NCI-H2196 treated with DMSO at 0.1 percent for 48 hours (cell line): ENCODE results near the gene NFE2L3.
"Not testable (repeated sequence)": the region's sequence is repeated elsewhere in the genome, so short reads cannot be mapped to it uniquely, and the experiment has no call there.

Experiments used
- DNase-seq: peaks from one replicate; lab custom pipeline; 2025; ENCODE audit not compliant: unreplicated experiment; lab: John Stamatoyannopoulos, UW

Gene NFE2L3

GRCh38 chr7:26151953-26152781, at the start of gene NFE2L3:
Gene NFE2L3 (plus strand): TSS chr7:26152198. CDS start chr7:26152499, 301 bp downstream.
- peak; percentile 68 for DNase-seq

- no peak for DNase-seq
These were observed 48.4 kb upstream of the NFE2L3 start for GRCh38 chr7:26103596-26103995.

GRCh38 chr7:26105236-26105635, 46.8 kb upstream of the NFE2L3 start:
- DNase-seq = no peak

DNA sequence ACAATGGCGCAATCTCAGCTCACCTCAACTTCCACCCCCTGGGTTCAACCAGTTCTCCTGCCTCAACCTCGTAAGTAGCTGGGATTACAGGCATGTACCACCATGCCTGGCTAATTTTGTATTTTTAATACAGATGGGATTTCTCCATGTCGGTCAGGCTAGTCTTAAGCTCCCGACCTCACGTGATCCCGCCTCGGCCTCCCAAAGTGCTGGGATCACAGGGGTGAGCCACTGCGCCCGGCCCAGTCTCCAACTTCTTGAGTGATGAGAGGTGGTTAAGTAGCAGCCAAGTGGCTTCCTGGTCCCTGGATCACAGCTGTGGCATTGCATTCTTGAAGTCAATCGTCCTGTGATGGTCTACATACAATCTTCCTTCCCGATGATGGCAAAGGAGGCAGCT, 46.1 kb upstream of the NFE2L3 start:
- DNase-seq = no peak

DNA sequence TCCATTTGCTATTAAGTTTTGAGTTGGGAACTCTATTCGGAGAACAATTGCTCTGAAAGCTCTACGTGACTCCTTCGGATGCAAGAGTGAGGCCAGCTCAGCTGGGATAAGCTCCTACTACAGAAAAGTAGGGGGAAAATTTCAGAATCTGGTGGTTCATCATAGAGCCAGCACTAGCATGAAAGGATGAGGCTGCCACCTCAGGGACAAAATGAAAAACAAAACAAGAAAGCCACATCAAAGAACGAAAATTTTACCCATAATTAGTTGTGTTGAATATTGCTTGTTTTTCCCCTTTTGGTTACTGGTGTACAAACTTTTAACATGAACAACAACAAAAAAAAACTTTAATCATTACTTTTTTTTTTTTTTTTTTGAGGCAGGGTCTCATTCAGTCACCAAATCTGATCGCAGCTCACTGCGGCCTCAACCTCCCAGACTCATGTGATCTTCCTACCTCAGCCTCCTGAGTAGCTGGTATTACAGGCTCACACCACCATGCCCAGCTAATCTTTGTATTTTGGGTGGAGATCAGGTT, 39.7 kb upstream of the NFE2L3 start:
- DNase-seq = no peak

DNA sequence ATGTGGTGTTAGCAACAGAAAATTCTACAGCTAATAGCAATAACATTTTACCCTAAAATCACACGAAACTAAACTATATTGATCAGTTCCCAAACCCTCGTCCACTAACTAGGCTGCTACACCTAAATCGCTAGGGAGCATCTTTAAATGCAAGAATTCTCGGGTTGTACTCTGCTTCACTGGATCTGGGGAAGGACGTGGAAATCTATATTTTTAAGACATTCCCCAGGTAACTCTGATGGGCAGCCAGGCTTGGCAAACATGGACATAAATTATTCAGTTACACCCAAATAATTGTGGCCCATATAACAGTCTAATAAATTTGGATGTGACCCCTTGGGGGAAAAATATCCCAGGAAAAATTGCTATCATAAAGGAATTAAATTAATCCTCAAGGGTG, 36.3 kb upstream of the NFE2L3 start:
- DNase-seq = no peak

GRCh38 chr7:26117142-26117807, 34.7 kb upstream of the NFE2L3 start:
- DNase-seq = no peak

- no peak for DNase-seq
These were observed 34.0 kb upstream of the NFE2L3 start for GRCh38 chr7:26117970-26118369.

GRCh38 chr7:26122745-26123144, 29.3 kb upstream of the NFE2L3 start:
- no peak for DNase-seq

DNA sequence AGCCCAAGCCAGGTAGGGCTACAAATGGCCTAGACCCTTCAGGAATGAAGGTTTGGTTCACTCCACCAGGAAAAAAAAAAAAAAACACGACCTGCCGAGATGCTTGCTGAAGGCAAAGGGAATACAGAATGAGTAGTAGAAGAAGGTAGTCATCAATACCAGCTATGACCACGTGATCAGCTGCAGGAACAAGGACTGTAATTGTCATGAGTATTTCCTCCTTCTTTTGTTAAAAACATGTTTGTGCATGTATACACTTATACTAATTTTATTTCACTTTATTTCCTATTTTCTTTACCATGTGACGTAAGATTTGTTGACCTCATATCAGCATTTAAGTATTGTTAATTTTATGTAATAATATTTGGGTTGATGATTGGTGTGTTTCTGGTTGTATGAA, 27.2 kb upstream of the NFE2L3 start:
- not testable (repeated sequence) for DNase-seq

DNA sequence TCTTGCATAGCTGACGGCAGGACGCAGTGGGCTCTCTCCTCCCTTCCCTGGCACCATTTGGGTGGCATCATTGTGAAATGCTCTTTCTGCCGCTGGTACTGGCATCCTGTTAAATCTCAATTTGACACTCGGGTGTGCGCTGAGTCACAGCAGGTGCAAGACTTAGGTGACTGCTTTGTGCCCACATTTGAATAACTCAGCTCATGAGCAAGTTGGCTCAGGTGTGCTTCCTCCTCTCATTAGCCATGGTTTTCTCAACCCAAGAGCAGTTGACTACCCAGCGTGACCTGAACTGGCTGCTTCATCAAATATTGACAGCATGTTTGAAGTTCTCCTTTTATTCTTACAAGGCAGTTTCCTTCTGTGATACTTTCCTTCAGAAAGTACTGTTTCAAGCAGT, 24.6 kb upstream of the NFE2L3 start:
- DNase-seq = no peak

- no peak for DNase-seq
These were observed 20.9 kb upstream of the NFE2L3 start for GRCh38 chr7:26131056-26131589.

DNA sequence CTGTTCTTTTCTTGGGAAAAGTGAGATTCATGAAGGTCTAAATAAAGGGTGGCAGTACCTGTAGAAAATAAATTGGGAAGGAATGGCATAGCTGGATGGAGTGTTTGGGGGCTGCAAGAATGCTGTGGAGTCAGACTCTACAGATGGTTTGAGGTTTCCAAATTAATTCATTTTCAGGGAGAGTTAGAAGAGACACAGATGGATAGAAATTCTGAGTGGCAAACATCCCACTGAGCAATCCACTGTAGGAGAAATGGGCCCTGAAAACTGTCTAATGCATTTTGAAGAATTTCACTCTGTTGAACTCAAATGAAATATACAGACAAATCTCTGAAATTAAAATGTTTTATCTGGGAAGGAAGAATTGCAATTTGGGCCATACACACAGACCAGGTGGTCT, 16.9 kb upstream of the NFE2L3 start:
- DNase-seq = no peak

DNA sequence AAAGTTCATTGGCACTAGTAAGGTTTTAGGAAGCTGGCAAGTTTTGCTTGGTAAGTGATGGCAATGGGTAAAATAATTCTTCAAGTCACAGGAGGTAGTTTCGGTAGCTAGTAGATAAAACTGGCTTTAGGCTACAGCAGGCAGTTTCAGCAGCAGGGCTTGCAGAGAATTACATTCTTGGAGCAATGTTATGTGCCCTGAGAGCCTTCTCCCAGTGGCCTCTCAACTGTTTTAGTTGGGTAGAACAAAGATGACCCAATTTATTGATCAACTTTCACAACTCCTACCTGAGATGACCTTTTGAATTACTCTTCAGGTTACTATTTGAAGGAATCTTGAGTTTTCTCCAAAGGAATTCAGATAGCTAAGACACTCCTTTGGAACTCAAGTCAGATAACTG, 16.4 kb upstream of the NFE2L3 start:
- DNase-seq = no peak

GRCh38 chr7:26136831-26137230, 15.2 kb upstream of the NFE2L3 start:
- DNase-seq = no peak

GRCh38 chr7:26140380-26140779, 11.6 kb upstream of the NFE2L3 start:
- DNase-seq = no peak

DNA sequence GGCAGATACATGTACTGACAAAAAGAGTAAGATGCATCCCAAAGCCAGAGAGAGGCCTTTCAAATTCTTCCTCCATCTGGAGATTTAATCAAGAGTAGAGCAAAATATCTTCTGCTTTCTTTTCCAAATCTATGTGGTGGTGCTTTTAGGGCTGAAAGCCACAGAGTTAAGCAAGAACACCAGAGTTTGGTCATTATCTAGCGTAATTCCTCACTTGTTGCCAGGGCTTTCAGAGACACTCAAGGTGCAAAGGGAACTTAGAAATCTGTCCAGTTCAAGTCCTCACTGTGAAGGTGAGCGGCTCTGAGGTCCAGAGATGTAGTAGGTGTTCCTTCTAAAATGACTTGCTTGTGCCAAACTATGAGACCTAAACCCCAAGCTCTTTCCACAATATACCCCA, 10.9 kb upstream of the NFE2L3 start:
- no peak for DNase-seq

DNA sequence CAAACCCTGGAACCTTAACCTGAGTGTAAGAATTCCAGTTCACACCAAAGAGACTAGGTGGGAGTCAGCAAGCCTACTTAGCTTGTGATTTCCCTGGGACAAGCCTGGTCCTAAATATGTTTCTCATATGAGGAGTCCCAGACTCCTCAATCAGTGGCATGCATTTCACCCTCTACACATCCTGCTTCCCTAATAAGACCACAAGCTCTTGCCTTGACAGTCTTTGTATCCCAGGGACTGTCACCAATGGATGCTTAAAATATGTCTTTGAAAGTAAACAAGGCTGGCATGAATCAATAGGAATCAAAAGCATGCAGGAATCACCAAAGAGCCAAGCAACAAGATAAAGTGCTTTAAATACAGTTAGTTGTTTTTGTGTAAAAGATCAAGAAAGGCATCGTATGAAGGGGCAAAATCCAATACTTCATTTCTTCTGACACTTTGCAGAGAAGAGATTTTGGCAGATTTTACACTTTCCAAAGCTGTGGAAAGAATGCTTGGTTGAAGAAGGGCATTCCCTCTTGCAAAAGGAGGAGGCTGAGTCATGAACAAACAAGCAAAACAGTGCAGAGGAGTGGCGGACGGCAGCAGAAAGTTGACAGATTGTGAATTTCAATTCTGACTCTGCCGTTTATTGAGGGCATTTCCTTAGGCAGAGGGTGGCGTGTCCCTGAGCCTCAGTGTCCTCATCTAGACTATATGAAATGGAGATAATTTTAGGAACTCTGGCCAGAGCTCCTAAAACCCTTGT, 8.5 kb upstream of the NFE2L3 start:
- DNase-seq = no peak

- no peak for DNase-seq
These were observed 7.6 kb upstream of the NFE2L3 start for GRCh38 chr7:26144184-26145080.

DNA sequence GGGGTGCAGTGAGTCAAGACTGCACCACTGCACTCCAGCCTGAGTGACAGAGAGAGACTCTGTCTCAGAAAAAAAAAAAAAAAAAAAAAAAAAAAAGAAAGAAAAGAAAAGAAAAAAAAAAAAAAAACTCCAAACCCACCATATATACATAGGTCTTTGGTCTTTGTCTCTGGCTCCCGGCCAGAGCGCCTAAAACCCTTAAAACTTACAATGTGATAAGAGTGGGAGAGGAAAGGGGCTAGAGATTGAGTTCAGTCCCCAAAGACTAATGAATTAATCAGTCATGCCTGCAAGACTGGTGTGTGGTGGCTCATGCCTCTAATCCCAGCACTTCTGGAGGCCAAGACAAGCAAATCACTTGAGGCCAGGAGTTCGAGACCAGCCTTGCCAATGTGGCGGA, 6.8 kb upstream of the NFE2L3 start:
- no peak for DNase-seq
